ENCODE results near the gene SLAIN1. TPM values are rescaled to one million over a fixed set of nuclear protein-coding genes. Genes with fewer than 3 reads are reported as not detected.

Gene SLAIN1
- total and polyA plus RNA-seq, 2 of the 8 experiments (the other 6 are each of a cell fraction or from before 2014, with no cell fraction given), result 35.0 to 37.7 TPM

DNA sequence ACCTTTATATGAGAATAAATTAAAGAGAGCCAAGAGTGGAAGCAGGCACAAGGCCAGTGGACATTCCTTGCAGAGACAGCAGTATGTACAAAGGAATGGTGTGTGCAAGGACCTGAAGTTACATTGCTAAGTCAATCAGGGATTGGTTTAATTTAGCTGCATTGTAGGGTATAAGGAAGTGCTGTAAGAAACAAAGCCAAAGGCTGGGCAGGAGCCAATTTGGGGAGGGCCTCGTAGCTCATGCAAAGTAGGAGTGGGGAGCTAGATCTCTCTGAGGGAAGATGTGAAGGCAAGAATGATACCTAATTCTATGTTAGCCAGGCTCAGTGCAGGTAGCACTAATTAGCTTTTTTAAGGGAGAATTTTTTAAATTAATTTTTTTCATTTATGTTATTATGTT, 76.7 kb downstream of the SLAIN1 start:
- Histone ChIP-seq H3K4me3 (ENCODE audit: extremely low read depth in 1 of 4, insufficient read depth in 2 of 4, low read depth in 3 of 4, low read length in 4 of 4) (no peak overlapping the region), H3K4ac (replicated peaks; ENCODE audit: insufficient read length, low read depth, low read length) (no peak overlapping the region), H4K5ac (ENCODE audit: insufficient read length, low read depth, low read length) (no peak overlapping the region), H3K14ac (ENCODE audit: insufficient read length) (no peak overlapping the region), H4K91ac (replicated peaks; ENCODE audit: insufficient read length, low read length) (no peak overlapping the region), H3K79me1 (ENCODE audit: low read depth, low read length) (no peaks in the 10 kb centered on the region), H2BK15ac (ENCODE audit: low read length) (no peak overlapping the region), H3K9me3 (ENCODE audit: insufficient read depth in 2 of 2, low read depth in 1 of 2, low read length in 1 of 2) (no peaks in the 10 kb centered on the region), H3K79me2 (ENCODE audit: control insufficient read depth in 1 of 2, insufficient read depth in 2 of 2, low read length in 2 of 2) (no peaks in the 10 kb centered on the region), H2AFZ (ENCODE audit: low read length) (no peak overlapping the region), H3K27me3 (replicated peaks in 1 of 4; ENCODE audit: control insufficient read depth in 3 of 4, extremely low read depth in 1 of 4, insufficient read depth in 3 of 4, low read length in 3 of 4) (no peaks in the 10 kb centered on the region), H3K56ac (replicated peaks; ENCODE audit: insufficient read length, low read depth, low read length) (no peak overlapping the region), H2BK12ac (ENCODE audit: low read depth, low read length) (no peak overlapping the region), H4K8ac (ENCODE audit: extremely low read depth, insufficient read depth, low read length) (no peak overlapping the region), H3K23me2 (ENCODE audit: low read depth, low read length) (no peaks in the 10 kb centered on the region), H3K4me2 (ENCODE audit: insufficient read depth in 1 of 2, low read depth in 2 of 2, low read length in 2 of 2) (no peak overlapping the region), H3K23ac (ENCODE audit: insufficient read length) (no peak overlapping the region), H3K36me3 (ENCODE audit: control insufficient read depth in 2 of 4, insufficient read depth in 4 of 4, low read length in 3 of 4) (no peaks in the 10 kb centered on the region), H4K20me1 (replicated peaks in 1 of 2; ENCODE audit: control insufficient read depth in 1 of 2, insufficient read depth in 2 of 2, low read length in 2 of 2) (no peaks in the 10 kb centered on the region), H2BK5ac (ENCODE audit: low read depth, low read length) (no peak overlapping the region), H3K27ac (ENCODE audit: low read depth, low read length) (no peak overlapping the region), H2BK120ac (replicated peaks; ENCODE audit: low read depth, low read length) (no peak overlapping the region), H3K4me1 (replicated peaks in 1 of 4; ENCODE audit: control insufficient read depth in 3 of 4, insufficient read depth in 4 of 4, low read length in 3 of 4) (no peaks in the 10 kb centered on the region; a peak in 1 of 7 replicates), H3K9ac (replicated peaks in 1 of 4; ENCODE audit: extremely low read depth in 1 of 4, low read depth in 3 of 4, low read length in 3 of 4) (no peak overlapping the region), H2AK5ac (ENCODE audit: low read depth, low read length) (no peak overlapping the region), H2BK20ac (ENCODE audit: low read length) (no peak overlapping the region), H3K18ac (ENCODE audit: extremely low read depth, low read length) (no peak overlapping the region)
- no peak for DNase-seq (ENCODE audit: low read depth in 1 of 2, low spot score in 2 of 2)
- 67% methylated on average over 1 of the region's 1 CpG; no CpG with 5 or more reads in 1 of the 2 experiments for WGBS, 2 experiments (ENCODE audit: extremely low coverage in 1 of 2, insufficient coverage in 1 of 2, insufficient read length in 1 of 2, insufficient replicate concordance in 2 of 2, low coverage in 1 of 2, low lambda C conversion rate in 2 of 2, missing lambda C conversion rate in 1 of 2)
- FAIRE-seq, result no peak
- ChIA-PET POLR2A (ENCODE audit: partially characterized antibody) (interaction anchor here (1.2 to 1.4 kb wide), 3 partner anchors 11 to 41 kb away, joined by 3 to 4 read pairs (median 3); no protein-coding TSS in a partner anchor), CTCF (ENCODE audit: partially characterized antibody) (interaction anchor here (0.6 to 2.5 kb wide), 6 partner anchors 347 to 1793 kb away, joined by 3 to 9 read pairs (median 3); no protein-coding TSS in a partner anchor)
- no peak for TF ChIP-seq CBX8 (IDR thresholded peaks at IDR 0.05; ENCODE audit: borderline replicate concordance, low read depth, low read length)
- TF ChIP-seq SP4 (IDR thresholded peaks at IDR 0.05; ENCODE audit: low read length), result no peak
- TF ChIP-seq CHD2 (IDR thresholded peaks at IDR 0.05; ENCODE audit: low read length), result no peak
- TF ChIP-seq EZH2 (IDR thresholded peaks at IDR 0.05; ENCODE audit: low read depth, low read length, severe bottlenecking), result no peak
- TF ChIP-seq POU5F1 (IDR thresholded peaks at IDR 0.05; ENCODE audit: low read depth, low read length), result no peak
- no peak for TF ChIP-seq KDM5A (IDR thresholded peaks at IDR 0.05; ENCODE audit: low read length)
- TF ChIP-seq SP1 (IDR thresholded peaks at IDR 0.05; ENCODE audit: low read depth, low read length), result no peak
- TF ChIP-seq POLR2A (IDR thresholded peaks at IDR 0.05; ENCODE audit: control extremely low read depth in 1 of 2, low read depth in 2 of 2, low read length in 2 of 2), result no peak
- no peak for TF ChIP-seq POLR2AphosphoS5 (IDR thresholded peaks at IDR 0.05; ENCODE audit: low read depth, low read length)
- TF ChIP-seq, protein P1, sequence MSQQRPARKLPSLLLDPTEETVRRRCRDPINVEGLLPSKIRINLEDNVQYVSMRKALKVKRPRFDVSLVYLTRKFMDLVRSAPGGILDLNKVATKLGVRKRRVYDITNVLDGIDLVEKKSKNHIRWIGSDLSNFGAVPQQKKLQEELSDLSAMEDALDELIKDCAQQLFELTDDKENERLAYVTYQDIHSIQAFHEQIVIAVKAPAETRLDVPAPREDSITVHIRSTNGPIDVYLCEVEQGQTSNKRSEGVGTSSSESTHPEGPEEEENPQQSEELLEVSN (IDR thresholded peaks at IDR 0.05), result no peak
- TF ChIP-seq CTBP2 (IDR thresholded peaks at IDR 0.05; ENCODE audit: borderline replicate concordance, insufficient read depth, insufficient read length, low read length), result no peak
- no peak for TF ChIP-seq FOSL1 (IDR thresholded peaks at IDR 0.05; ENCODE audit: insufficient read depth, low read depth, low read length)
- TF ChIP-seq BACH1 (IDR thresholded peaks at IDR 0.05; ENCODE audit: low read length), result no peak
- TF ChIP-seq TAF7 (optimal IDR thresholded peaks at IDR 0.05; ENCODE audit: borderline replicate concordance, low read depth, low read length), result no peak
- no peak for TF ChIP-seq CREB1 (IDR thresholded peaks at IDR 0.05)

All from H1 (cell line).